Measurements from ENCODE around the gene PRDM12. TPM values are rescaled to one million over a fixed set of nuclear protein-coding genes. Genes with fewer than 3 reads are reported as not detected.

PRDM12 gene
- total RNA-seq, 1 donor from 2014 or later = not detected

DNA sequence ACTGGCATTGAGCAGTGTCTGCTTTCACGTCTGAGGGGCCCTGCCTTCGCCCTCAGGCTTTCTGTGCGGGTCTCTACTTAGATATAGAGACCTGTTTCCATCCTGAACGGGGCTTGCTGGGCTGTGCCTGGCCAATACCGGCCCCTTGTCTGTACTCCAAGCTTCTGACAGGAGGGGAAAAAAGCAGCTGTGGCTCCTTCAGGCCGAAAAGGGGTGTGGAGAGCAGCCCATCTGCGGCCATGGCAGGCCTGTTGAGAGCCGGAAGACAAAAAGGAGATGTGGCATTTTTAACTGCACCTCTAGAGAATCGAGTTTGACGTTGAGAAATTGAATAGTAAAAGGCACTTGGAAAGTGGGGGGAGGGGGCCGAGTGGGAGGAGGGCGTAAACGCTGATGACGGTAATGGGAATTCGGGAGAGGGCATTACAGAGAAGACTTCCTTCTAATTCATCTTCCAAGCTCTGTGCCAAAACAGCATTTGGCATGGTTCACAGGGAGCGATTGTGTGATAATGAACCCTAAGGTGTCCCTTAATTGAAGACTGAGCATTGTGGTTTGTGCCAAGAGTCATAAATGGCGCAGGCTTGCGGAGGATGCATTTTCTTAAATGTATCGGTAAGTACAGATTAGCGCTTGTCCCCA lies 25.1 kb upstream of the PRDM12 start:
- H3K4me3 Mint-ChIP-seq = no peak overlapping the region
- no peaks in the 10 kb centered on the region for H3K27me3 Mint-ChIP-seq
- H3K27ac Mint-ChIP-seq = no peak overlapping the region
- ChIA-PET CTCF (no interaction called here), POLR2A (interaction anchor here (0.5 kb wide), 1 partner anchor 485 kb away, joined by 11 read pairs; no protein-coding TSS in a partner anchor)
- no peaks in the 10 kb centered on the region for H3K4me1 Mint-ChIP-seq
- no peaks in the 10 kb centered on the region for H3K9me3 Mint-ChIP-seq
- peaks cover 41% of the 10 kb centered on the region for H3K36me3 Mint-ChIP-seq (ENCODE audit: low read depth)
- TF ChIP-seq, protein P1, sequence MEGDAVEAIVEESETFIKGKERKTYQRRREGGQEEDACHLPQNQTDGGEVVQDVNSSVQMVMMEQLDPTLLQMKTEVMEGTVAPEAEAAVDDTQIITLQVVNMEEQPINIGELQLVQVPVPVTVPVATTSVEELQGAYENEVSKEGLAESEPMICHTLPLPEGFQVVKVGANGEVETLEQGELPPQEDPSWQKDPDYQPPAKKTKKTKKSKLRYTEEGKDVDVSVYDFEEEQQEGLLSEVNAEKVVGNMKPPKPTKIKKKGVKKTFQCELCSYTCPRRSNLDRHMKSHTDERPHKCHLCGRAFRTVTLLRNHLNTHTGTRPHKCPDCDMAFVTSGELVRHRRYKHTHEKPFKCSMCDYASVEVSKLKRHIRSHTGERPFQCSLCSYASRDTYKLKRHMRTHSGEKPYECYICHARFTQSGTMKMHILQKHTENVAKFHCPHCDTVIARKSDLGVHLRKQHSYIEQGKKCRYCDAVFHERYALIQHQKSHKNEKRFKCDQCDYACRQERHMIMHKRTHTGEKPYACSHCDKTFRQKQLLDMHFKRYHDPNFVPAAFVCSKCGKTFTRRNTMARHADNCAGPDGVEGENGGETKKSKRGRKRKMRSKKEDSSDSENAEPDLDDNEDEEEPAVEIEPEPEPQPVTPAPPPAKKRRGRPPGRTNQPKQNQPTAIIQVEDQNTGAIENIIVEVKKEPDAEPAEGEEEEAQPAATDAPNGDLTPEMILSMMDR (IDR thresholded peaks at IDR 0.05) = no peak
- intact Hi-C loops (cut with micrococcal nuclease) = no loop called here
- no peak for DNase-seq
- ATAC-seq (ENCODE audit: low read depth) = no peak

DNA sequence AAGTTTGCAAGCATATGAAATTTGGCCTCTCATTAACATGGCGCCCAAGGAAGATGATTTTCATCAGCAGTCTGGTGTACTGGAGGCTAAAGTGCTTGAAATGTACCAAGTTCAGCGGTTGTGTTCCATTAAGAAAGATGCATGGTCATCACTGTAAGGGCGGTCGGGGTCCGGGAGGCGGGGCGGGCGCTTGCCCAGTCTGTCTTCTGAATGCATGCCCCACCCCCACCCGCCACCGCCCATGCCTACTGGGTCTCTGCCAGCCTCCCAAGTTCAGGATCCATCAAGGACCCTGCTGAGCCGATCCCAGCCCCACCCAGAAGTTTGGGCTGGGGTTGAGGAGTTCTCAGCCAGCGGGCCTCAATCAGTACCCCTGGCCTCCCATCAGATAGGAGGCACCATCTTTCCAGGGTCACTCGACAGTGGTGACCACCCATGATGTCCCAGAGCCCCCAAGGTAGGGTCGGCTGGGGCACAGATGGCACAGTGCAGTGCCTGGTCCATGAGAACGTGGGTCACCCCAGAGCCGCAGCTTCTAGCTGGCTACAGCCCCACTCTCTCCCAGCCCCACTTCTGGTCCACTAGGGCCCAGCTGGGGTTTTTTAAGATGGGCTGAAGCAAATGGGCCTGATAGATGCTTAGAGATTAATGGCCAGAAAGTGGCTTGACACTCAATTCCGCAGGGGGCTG lies 24.4 kb upstream of the PRDM12 start:
- intact Hi-C loops (cut with micrococcal nuclease) = no loop called here
- H3K27ac Mint-ChIP-seq = no peak overlapping the region
- no peaks in the 10 kb centered on the region for H3K9me3 Mint-ChIP-seq
- CTCF ChIA-PET = no interaction called here
- no peaks in the 10 kb centered on the region for H3K4me1 Mint-ChIP-seq
- DNase-seq (no peak), ATAC-seq (ENCODE audit: low read depth) (no peak)
- H3K4me3 Mint-ChIP-seq = no peak overlapping the region
- H3K27me3 Mint-ChIP-seq = no peaks in the 10 kb centered on the region
- POLR2A ChIA-PET = interaction anchor here (0.5 kb wide), 1 partner anchor 484 kb away, joined by 11 read pairs; no protein-coding TSS in a partner anchor
- H3K36me3 Mint-ChIP-seq (ENCODE audit: low read depth) = peaks cover 34% of the 10 kb centered on the region
- TF ChIP-seq, protein P1 (IDR thresholded peaks at IDR 0.05) = no peak

DNA sequence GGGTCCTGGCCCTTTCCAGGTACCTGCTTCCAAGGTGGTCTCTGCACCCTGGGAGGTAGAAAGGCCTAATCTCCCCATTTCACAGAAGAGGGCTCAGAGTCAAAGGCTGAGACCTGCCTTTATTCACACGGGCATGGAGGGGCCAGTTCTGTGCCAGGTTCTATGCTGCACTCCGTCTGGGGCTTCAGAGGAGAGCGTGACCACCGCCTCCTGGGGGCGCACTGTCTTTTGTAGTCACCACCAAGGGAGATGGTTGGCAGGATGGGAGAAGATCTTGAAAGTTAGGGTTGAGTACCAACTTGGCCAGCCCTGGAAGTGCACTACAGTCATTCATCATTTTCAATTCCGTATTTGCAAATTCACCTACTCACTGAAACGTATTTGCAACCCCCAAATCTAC lies 23.7 kb upstream of the PRDM12 start:
- no peak overlapping the region for H3K27ac Mint-ChIP-seq
- ATAC-seq (ENCODE audit: low read depth) = no peak

DNA sequence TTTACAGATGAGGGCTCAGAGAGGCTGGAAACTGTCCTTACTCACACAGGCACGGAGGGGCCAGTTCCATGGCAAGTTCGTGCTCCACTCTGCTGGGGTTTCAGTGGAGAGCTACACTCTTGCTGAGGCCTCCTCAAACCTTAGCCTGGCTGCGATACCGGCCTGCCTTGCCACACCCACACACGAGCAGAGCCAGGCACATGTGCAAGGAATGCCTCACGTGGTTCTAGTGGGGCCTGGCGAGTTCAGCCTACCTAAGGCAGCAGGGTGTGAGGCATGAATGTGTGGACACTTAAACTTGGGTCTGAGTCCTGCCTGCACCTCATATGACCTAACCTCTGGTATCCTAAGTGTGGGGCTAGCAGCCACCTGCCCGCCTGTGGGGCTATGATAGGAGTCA lies 21.5 kb upstream of the PRDM12 start:
- no peaks in the 10 kb centered on the region for H3K4me1 Mint-ChIP-seq
- ATAC-seq (ENCODE audit: low read depth) = no peak

More for the DNA sequence above, 23.7 kb upstream of the PRDM12 start:
- H3K36me3 Mint-ChIP-seq (ENCODE audit: low read depth) = peaks cover 30% of the 10 kb centered on the region
- POLR2A ChIA-PET = no interaction called here
- no peak overlapping the region for H3K4me3 Mint-ChIP-seq
- peaks cover under 1% of the 10 kb centered on the region for H3K9me3 Mint-ChIP-seq
- no peaks in the 10 kb centered on the region for H3K27me3 Mint-ChIP-seq
- DNase-seq = no peak
- H3K4me1 Mint-ChIP-seq = no peaks in the 10 kb centered on the region
- TF ChIP-seq, protein P1 (IDR thresholded peaks at IDR 0.05) = no peak
- intact Hi-C loops (cut with micrococcal nuclease) = no loop called here
- CTCF ChIA-PET = no interaction called here

DNA sequence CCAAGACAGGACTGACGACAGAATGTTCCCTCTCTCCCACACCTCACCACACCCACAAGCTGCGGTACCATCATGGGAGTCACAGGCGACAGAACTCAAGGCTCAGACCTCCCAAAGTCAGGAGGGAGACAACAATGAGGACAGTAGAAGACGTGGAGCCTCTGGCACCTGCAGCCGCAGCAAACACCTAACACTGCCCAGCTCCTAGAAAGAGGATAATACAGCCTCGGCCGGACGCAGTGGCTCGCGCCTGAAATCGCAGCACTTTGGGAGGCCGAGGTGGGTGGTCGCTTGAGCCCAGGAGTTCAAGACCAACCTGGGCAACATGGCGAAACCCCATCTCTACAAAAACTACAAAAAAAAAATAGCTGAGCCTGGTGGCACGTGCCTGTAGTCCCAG lies 13.2 kb upstream of the PRDM12 start:
- H3K4me3 Mint-ChIP-seq = no peak overlapping the region
- intact Hi-C loops (cut with micrococcal nuclease) = no loop called here
- no peak overlapping the region for H3K27ac Mint-ChIP-seq
- ATAC-seq (ENCODE audit: low read depth) = no peak
- H3K36me3 Mint-ChIP-seq (ENCODE audit: low read depth) = no peaks in the 10 kb centered on the region
- ChIA-PET CTCF (no interaction called here), POLR2A (no interaction called here)
- H3K4me1 Mint-ChIP-seq = no peaks in the 10 kb centered on the region
- peaks cover 6% of the 10 kb centered on the region for H3K9me3 Mint-ChIP-seq
- TF ChIP-seq, protein P1 (IDR thresholded peaks at IDR 0.05) = no peak
- DNase-seq = no peak
- H3K27me3 Mint-ChIP-seq = peaks cover 19% of the 10 kb centered on the region

More for the DNA sequence above, 21.5 kb upstream of the PRDM12 start:
- Mint-ChIP-seq H3K9me3 (peaks cover 11% of the 10 kb centered on the region), H3K36me3 (ENCODE audit: low read depth) (peaks cover 13% of the 10 kb centered on the region), H3K27me3 (peaks cover 2% of the 10 kb centered on the region), H3K4me3 (no peak overlapping the region), H3K27ac (no peak overlapping the region)
- ChIA-PET CTCF (no interaction called here), POLR2A (no interaction called here)
- DNase-seq = no peak
- TF ChIP-seq, protein P1 (IDR thresholded peaks at IDR 0.05) = no peak
- intact Hi-C loops (cut with micrococcal nuclease) = no loop called here
